Measurements from ENCODE around the gene COA5. TPM values are rescaled to one million over a fixed set of nuclear protein-coding genes. Genes with fewer than 3 reads are reported as not detected.

COA5 gene
- total and polyA plus RNA-seq, 3 donors from 2014 or later: 40.5 to 65.9 (median 47.7) TPM

DNA sequence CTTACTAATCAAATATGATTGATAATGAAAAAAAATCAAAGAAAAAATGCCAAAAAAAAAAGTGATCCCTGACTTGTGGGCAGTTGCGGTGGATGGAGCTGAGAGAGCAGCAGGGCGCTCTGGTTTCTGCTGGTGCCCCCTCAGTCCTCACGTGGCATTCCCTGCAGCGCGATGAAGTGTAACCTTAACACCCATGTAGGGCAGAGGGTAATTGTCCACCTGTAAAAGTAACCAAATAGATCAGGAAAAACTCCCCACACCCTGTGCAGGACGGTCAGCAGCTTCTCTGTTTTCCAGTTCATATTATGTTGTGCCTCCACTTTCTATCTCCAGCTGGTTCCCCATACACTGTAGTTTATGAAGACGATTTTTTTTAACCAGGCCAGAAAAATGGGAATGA is 25.0 kb downstream of the COA5 start:
- no peaks in the 10 kb centered on the region for H3K27me3 ChIP-seq
- H3K27ac ChIP-seq: no peak overlapping the region
- H3K9me3 ChIP-seq: no peaks in the 10 kb centered on the region
- H3K36me3 ChIP-seq (ENCODE audit: low read depth, missing control alignments): no peaks in the 10 kb centered on the region
- TF ChIP-seq CTCF (IDR thresholded peaks at IDR 0.05) (no peak), POLR2A (IDR thresholded peaks at IDR 0.05) (no peak)
- DNase-seq: no peak
- WGBS, 2 donors: 93 to 95% methylated on average over 7 of the region's 7 CpGs
- intact Hi-C loops (cut with DNase I; ENCODE audit: low total_unique reads): no loop called here
- H3K4me1 ChIP-seq: no peaks in the 10 kb centered on the region
- no peak overlapping the region for H3K4me3 ChIP-seq

DNA sequence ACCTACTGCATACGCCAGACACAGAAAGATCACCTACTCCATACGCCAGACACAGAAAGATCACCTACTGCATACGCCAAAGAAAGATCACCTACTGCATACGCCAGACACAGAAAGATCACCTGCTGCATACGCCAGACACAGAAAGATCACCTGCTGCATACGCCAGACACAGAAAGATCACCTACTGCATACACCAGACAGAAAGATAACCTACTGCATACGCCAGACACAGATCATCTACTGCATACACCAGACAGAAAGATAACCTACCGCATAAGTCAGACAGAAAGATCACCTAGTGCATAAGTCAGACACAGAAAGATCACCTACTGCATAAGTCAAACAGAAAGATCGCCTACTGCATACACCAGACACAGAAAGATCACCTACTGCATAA is 25.8 kb downstream of the COA5 start:
- Histone ChIP-seq H3K27me3 (no peaks in the 10 kb centered on the region), H3K9me3 (no peaks in the 10 kb centered on the region), H3K4me3 (no peak overlapping the region), H3K4me1 (no peaks in the 10 kb centered on the region), H3K27ac (no peak overlapping the region), H3K36me3 (ENCODE audit: low read depth, missing control alignments) (no peaks in the 10 kb centered on the region)
- no peak for TF ChIP-seq CTCF (IDR thresholded peaks at IDR 0.05)
- TF ChIP-seq POLR2A (IDR thresholded peaks at IDR 0.05): no peak
- DNase-seq: no peak
- 88 to 91% methylated on average over 9 of the region's 9 CpGs for WGBS, 2 donors
- intact Hi-C loops (cut with DNase I; ENCODE audit: low total_unique reads): no loop called here

GRCh38 chr2:98580656-98581284 is 27.5 kb downstream of the COA5 start:
- no peak overlapping the region for H3K4me3 ChIP-seq
- 89 to 91% methylated on average over 9 to 10 of the region's 10 CpGs for WGBS, 2 donors
- TF ChIP-seq CTCF (IDR thresholded peaks at IDR 0.05) (no peak), POLR2A (IDR thresholded peaks at IDR 0.05) (no peak)
- no peaks in the 10 kb centered on the region for H3K27me3 ChIP-seq
- H3K36me3 ChIP-seq (ENCODE audit: low read depth, missing control alignments): no peaks in the 10 kb centered on the region
- no peaks in the 10 kb centered on the region for H3K4me1 ChIP-seq
- no peaks in the 10 kb centered on the region for H3K9me3 ChIP-seq
- intact Hi-C loops (cut with DNase I; ENCODE audit: low total_unique reads): no loop called here
- DNase-seq: no peak
- no peak overlapping the region for H3K27ac ChIP-seq

DNA sequence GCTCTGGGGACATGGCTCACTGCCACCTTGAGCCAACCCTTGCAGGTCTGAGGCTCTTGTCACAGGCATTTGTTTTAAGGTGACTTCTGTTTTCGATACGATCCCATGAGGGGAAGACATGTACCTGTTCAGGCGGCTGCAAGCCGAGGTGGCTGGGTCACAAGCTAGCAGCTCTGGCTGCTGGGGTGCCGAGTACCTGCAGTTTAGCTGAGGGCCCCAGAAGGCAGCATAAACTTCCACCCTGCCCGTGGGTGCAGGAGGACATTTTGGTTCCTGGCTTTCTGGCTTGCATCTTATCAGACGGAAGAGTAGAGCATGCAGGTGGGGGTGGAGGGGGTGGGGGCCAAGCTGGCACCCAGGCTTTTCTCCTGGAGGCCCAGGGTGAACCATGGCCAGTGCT is 28.4 kb downstream of the COA5 start:
- WGBS, 2 donors: 83 to 91% methylated on average over 5 to 7 of the region's 7 CpGs
- Histone ChIP-seq H3K9me3 (no peaks in the 10 kb centered on the region), H3K4me1 (no peaks in the 10 kb centered on the region), H3K4me3 (no peak overlapping the region), H3K27me3 (no peaks in the 10 kb centered on the region), H3K27ac (no peak overlapping the region), H3K36me3 (ENCODE audit: low read depth, missing control alignments) (no peaks in the 10 kb centered on the region)
- intact Hi-C loops (cut with DNase I; ENCODE audit: low total_unique reads): no loop called here
- TF ChIP-seq CTCF (IDR thresholded peaks at IDR 0.05): no peak
- no peak for TF ChIP-seq POLR2A (IDR thresholded peaks at IDR 0.05)
- no peak for DNase-seq

DNA sequence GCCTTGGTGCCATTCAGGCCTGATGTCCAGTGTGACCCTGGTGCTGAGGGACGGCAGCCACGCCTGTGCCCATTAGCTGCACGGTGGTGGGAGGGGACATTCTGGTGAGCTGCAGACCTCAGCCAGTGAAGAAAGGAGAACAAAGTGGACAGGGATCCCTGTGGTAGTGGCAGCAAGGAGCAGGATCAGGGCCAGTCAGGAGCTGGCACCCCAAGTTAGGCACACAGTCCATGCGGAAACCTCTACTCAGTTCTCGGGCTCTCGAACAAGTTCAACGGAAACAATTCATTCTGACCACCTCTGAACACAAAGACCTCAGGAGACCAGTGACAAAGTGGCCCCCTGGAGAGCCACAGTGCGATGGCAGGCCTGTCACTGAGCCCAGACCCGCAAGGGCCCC is 30.1 kb downstream of the COA5 start:
- no peaks in the 10 kb centered on the region for H3K36me3 ChIP-seq (ENCODE audit: low read depth, missing control alignments)
- no peak for DNase-seq
- no peaks in the 10 kb centered on the region for H3K27me3 ChIP-seq
- H3K27ac ChIP-seq: no peak overlapping the region
- no peak for TF ChIP-seq POLR2A (IDR thresholded peaks at IDR 0.05)
- TF ChIP-seq CTCF (IDR thresholded peaks at IDR 0.05): no peak
- H3K4me3 ChIP-seq: no peak overlapping the region
- intact Hi-C loops (cut with DNase I; ENCODE audit: low total_unique reads): no loop called here
- no peaks in the 10 kb centered on the region for H3K4me1 ChIP-seq
- WGBS, 2 donors: 91 to 93% methylated on average over 9 of the region's 9 CpGs
- H3K9me3 ChIP-seq: no peaks in the 10 kb centered on the region
